ENCODE results near the gene CCR7.

- TF ChIP-seq EP300 (IDR thresholded peaks at IDR 0.05): no peak
- TF ChIP-seq POLR2A (IDR thresholded peaks at IDR 0.05): no peak
- no peak for TF ChIP-seq CTCF (IDR thresholded peaks at IDR 0.05)
Observed at GRCh38 chr17:40535924-40536294, 29.4 kb downstream of the CCR7 start.

Measured in ovary (tissue), 3 donors.